ENCODE measurements around the gene FASTKD2. TPM values are rescaled to one million over a fixed set of nuclear protein-coding genes. Genes with fewer than 3 reads are reported as not detected.
A peak's percentile ranks its signal among the peaks of the same experiment; 100 is the strongest.
"Not testable (repeated sequence)": the region's sequence is repeated elsewhere in the genome, so short reads cannot be mapped to it uniquely, and the experiment has no call there.

The FASTKD2 gene
- total RNA-seq, 2 donors from 2014 or later: 24.8 to 35.9 TPM

DNA sequence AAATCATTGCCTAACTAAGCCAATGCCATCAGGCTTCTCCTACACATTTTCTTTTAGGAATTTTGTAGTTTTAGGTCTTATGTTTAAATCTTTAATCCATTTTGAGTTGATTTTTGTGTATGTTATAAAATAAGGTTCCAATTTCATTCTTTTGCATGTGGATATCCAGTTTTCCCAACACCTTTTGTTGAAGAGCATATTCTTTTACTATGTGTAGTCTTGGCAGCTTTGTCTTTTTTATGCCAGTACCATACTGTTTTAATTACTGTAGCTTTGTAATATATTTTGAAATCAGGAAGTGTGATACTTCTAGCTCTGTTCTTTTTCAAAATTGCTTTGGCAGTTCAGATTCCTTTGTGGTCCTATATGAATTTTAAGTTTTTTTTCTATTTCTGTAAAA, 11.0 kb downstream of the FASTKD2 start:
- no peak overlapping the region for H3K27ac Mint-ChIP-seq
- peaks cover 57 to 85% of the 10 kb centered on the region in 2 donors for H3K36me3 Mint-ChIP-seq
- no peak for DNase-seq (ENCODE audit: low spot score in 2 of 2)
- peaks cover 11 to 17% of the 10 kb centered on the region in 2 donors for H3K9me3 Mint-ChIP-seq
- ATAC-seq: no peak

DNA sequence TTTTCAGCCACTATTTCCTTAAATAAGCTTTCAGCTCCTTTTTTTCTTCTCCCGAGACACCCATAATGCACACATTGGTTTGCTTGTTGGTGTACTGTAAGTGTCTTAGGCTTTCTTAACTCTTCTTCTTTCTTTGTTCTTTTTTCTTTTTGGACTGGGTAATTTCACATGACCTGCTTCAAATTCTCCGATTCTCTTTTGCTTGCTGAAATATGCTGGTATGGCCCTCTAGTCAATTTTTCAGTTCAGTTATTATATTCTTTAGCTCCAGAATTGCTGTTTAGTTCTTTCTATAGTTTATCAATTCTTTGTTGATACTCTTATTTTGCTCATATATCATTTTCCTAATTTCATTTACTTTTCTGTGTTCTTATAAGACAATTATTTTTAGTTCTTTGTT, 15.3 kb downstream of the FASTKD2 start:
- DNase-seq (ENCODE audit: low spot score in 2 of 2) (no peak), ATAC-seq (no peak)
- Mint-ChIP-seq H3K27ac (no peak overlapping the region), H3K36me3 (peaks cover 71 to 77% of the 10 kb centered on the region in 2 donors), H3K9me3 (peaks cover 15 to 29% of the 10 kb centered on the region in 2 donors)

- DNase-seq (ENCODE audit: low spot score in 2 of 2) (no peak), ATAC-seq (no peak)
- Mint-ChIP-seq H3K9me3 (peaks cover 15 to 18% of the 10 kb centered on the region in 2 donors), H3K36me3 (peaks cover 46 to 53% of the 10 kb centered on the region in 2 donors), H3K27ac (no peak overlapping the region)
Measured at GRCh38 chr2:206783718-206784117, 18.3 kb downstream of the FASTKD2 start.

DNA sequence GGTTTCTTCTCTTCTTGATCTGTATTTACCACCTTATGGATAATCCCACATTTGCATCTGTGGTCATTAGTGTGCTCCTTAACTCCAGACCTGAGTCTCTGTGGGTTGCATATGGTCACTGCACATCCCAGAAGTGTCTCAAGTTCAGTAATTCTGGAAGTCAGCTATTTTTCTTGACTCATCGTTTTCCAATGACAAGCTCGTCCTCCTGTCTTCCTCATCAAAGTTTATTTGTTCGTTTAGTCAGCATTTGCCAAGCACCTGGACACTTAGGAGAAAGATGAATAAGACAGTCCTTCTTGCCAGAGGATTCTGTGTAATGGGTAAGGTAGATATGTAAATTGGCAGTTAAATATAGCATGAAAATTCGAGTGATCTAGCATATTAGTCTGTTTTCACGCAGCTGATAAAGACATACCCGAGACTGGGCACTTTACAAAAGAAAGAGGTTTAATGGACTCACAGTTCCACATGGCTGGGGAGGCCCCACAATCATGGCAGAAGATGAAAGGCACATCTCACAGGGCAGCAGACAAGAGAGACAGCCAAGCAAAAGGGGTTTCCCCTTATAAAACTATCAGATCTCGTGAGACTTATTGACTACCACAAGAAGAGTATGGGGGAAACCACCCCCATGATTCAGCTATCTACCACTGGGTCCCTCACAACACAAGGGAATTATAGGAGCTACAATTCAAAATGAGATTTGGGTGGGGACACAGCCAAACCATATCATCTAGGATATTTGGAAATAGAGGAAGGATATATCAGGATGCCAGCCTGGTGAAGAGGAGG, 19.4 kb downstream of the FASTKD2 start:
- H3K36me3 Mint-ChIP-seq: peaks cover 36 to 43% of the 10 kb centered on the region in 2 donors
- ATAC-seq: peak in 1 of 2 donors; percentile 92
- no peak for DNase-seq (ENCODE audit: low spot score in 2 of 2)
- H3K27ac Mint-ChIP-seq: peak overlapping the region; percentile 67 to 70
- H3K9me3 Mint-ChIP-seq: peaks cover 9 to 18% of the 10 kb centered on the region in 2 donors

- ATAC-seq (no peak), DNase-seq (ENCODE audit: low spot score in 2 of 2) (no peak)
- peaks cover 0 to 8% of the 10 kb centered on the region in 2 donors for H3K36me3 Mint-ChIP-seq
- H3K9me3 Mint-ChIP-seq: no peaks in the 10 kb centered on the region
- H3K27ac Mint-ChIP-seq: no peak overlapping the region
Measured at GRCh38 chr2:206790311-206790935, 25.0 kb downstream of the FASTKD2 start.

GRCh38 chr2:206792645-206793044, 27.2 kb downstream of the FASTKD2 start:
- Mint-ChIP-seq H3K27ac (no peak overlapping the region), H3K36me3 (peaks cover 0 to 8% of the 10 kb centered on the region in 2 donors), H3K9me3 (no peaks in the 10 kb centered on the region)
- no peak for DNase-seq (ENCODE audit: low spot score in 2 of 2)
- ATAC-seq: no peak

DNA sequence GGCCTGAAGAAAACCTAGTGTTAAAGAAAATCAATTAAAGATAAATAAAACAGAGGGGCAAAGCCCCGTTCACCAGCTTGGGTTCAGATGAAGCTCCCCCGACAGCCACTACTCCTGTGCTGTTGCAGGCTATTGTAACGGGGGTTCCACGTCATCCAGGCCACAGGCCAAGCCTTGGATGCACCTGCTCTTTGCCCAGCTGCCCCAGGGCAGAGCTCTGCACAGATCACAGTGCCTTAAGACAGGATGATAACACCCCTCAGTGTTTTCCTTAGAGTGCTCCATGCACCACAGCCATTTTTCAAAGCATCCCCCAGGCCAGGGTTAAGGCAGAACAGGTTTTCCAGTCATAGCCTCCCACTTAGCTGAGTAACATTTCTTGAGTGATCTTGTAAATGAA, 32.0 kb downstream of the FASTKD2 start:
- no peak overlapping the region for H3K27ac Mint-ChIP-seq
- H3K36me3 Mint-ChIP-seq: no peaks in the 10 kb centered on the region
- H3K9me3 Mint-ChIP-seq: no peaks in the 10 kb centered on the region
- ATAC-seq: peak in 1 of 2 donors; percentile 34
- DNase-seq (ENCODE audit: low spot score in 2 of 2): no peak

DNA sequence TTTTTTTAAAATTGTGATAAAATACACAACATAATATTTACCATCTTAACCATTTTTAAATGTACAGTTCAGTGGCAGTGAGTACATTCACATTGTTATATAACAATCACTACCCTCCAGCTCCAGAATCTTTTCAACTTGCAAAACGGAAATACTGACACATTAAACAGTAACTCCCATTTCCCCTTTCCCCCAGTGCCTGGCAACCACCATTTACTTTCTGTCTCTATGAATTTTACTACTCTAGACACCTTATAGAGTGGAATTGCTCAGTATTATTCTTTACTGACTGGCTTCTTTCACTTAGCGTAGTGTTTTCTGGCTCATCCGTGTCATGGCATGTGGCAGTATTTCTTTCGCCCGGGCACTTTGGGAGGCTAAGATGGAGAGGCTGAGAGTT, 32.6 kb downstream of the FASTKD2 start:
- DNase-seq (ENCODE audit: low spot score in 2 of 2) (peak in 1 of 2 donors; percentile 9), ATAC-seq (peak; percentile 70 to 84)
- H3K36me3 Mint-ChIP-seq: no peaks in the 10 kb centered on the region

DNA sequence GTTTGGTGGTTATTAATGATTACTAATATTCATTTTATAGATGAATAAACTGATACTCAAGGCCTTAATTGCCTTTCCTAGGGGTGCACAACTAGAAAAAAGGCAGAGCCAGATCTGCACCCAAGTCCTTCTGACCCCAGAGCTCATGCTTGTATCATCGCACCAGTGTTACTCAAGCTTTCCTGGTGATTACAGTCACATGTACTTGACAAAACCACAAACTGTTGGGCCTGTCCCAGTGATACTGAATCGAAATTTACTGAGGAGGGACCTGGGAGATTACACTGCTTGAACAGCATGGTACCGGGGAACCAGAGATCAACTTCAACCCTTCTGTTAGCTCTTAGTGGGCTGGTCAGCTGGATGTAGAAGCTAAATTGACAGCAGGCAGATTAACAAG, 33.7 kb downstream of the FASTKD2 start:
- no peaks in the 10 kb centered on the region for H3K9me3 Mint-ChIP-seq
- peak; percentile 51 to 84 for ATAC-seq
- no peak for DNase-seq (ENCODE audit: low spot score in 2 of 2)
- no peaks in the 10 kb centered on the region for H3K36me3 Mint-ChIP-seq
- H3K27ac Mint-ChIP-seq: no peak overlapping the region

More for the DNA sequence above, 32.6 kb downstream of the FASTKD2 start:
- Mint-ChIP-seq H3K27ac (peak overlapping the region in 1 of 2 donors; percentile 41), H3K9me3 (no peaks in the 10 kb centered on the region)

DNA sequence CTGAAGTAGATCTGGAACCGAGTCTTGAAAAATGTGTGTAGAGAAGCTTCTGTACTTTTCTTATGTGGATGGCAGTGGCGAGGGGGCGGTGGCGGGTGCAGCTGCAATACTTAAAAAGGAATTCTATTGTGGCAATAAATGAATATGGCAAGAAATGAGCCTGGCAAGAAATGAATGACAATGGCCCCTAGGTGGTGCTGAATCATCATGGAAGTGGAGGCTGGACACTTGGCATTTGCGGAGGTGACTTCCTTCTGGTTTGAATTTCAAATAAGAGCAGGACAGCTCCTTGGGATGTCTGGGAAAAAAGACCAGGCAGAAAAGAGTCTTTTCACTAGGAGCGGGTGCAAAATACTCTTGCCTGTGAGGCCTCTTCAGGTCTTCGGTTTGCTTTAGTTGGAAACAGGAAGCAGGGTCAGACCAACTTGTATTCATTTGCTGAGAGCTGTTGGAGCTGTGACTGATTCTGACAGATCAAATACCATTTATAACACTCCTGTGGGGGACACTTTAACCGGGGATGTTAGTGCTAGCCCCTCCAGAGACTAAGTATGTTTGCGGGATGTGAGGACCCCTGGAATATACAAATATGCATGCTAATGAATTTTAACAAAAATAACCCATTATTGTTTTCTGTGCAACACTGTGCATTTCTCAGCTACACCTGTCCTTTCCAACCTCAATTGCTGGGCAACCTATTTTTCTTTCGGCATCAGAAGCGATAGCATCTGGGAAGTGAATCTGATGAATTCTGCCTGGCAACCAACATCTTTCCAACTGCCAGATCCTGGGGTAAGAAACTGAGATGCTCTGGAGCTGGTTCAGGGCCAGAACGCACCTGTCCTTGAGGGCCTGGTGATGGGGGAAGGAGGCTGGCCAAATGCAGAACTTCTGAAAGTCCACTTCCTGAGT, 35.4 kb downstream of the FASTKD2 start:
- ATAC-seq: peak; percentile 36 to 46
- Mint-ChIP-seq H3K9me3 (no peaks in the 10 kb centered on the region), H3K36me3 (no peaks in the 10 kb centered on the region), H3K27ac (peak overlapping the region in 1 of 2 donors; percentile 51)
- peak in 1 of 2 donors; percentile 50 for DNase-seq (ENCODE audit: low spot score in 2 of 2)

GRCh38 chr2:206801418-206802189, 36.2 kb downstream of the FASTKD2 start:
- no peak overlapping the region for H3K27ac Mint-ChIP-seq
- H3K9me3 Mint-ChIP-seq: no peaks in the 10 kb centered on the region
- ATAC-seq (no peak), DNase-seq (ENCODE audit: low spot score in 2 of 2) (no peak)
- no peaks in the 10 kb centered on the region for H3K36me3 Mint-ChIP-seq

DNA sequence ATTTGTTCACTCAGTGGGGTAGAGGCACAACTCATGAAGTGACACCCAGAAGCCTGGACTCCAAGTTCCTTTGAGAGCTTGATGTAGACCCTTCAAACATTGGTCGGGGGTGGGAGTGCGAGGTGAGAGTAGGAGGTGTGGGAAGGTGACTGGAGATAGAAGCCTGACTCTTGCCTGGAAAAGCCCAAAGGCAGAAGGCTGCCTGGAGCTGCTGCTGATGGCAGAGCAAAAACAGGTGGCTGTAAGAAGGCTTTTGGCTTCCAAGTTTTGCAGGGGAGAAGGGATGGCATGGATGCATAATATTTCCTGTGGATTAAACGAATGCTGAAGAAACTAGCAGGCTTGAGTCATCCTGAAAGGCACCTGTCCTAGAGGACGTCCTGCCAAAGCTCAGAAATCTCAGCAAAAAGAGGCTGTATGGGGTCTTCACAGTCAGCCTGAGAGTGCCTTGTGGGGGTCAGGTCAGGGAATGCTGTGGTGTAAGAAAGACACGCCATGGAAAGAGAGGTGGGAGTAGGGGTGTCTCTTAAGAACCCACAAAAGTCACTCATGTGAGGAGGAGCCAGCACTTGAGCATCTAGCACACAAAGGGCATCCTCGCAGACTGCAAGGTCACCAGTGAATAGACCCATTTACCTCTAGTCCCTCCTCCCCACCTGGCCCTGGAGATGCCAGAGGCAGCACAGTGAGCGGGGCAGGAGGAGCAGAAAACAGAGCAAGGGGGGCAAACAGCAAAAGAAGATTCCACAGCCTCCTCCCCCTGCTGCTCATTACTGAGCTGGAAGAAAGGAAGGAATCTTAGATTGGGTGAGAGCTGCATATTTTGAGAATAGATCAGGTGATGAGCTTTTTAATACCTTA, 37.5 kb downstream of the FASTKD2 start:
- Mint-ChIP-seq H3K9me3 (no peaks in the 10 kb centered on the region), H3K36me3 (no peaks in the 10 kb centered on the region), H3K27ac (no peak overlapping the region)
- no peak for ATAC-seq
- DNase-seq (ENCODE audit: low spot score in 2 of 2): no peak

GRCh38 chr2:206804326-206804725, 38.9 kb downstream of the FASTKD2 start:
- H3K27ac Mint-ChIP-seq: no peak overlapping the region
- ATAC-seq: no peak
- H3K9me3 Mint-ChIP-seq: no peaks in the 10 kb centered on the region
- no peaks in the 10 kb centered on the region for H3K36me3 Mint-ChIP-seq
- DNase-seq (ENCODE audit: low spot score in 2 of 2): no peak

DNA sequence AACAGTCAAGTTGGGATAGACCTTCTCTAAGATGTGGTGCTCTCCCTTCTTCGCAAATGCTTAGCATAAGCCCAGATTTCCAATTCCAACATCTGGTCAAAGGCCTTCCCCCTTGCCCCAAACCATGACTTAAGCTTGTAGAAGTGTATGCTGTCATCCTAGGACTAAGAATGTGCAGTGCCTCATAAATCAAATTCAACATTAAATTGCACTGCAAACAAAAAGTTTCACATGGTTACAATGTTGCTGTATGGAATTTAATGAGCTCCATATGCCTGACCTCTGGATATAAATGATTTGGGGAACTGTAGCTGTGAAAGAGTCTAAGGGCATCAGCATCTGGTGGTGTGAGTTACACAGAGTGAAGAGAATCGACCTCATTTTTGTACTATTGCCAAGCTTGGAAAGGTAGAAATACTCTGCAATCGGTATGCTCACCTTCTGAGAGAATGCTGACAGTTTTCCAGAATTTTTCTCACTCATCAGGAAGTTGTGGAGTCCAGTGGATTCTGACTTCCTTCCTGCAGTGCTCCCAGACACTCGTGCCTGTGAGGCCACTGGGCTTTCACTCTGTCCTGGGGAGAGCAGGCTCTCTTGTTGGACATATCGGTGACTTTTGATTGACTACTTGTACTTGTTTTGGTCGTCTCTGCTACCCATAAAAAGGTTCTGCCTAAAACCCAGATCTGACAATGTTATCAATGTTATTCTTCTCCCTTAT, 40.6 kb downstream of the FASTKD2 start:
- DNase-seq (ENCODE audit: low spot score in 2 of 2): no peak
- no peak for ATAC-seq

GRCh38 chr2:206807624-206808023, 42.2 kb downstream of the FASTKD2 start:
- DNase-seq (ENCODE audit: low spot score in 2 of 2); ATAC-seq; H3K36me3 Mint-ChIP-seq; H3K27ac Mint-ChIP-seq; H3K9me3 Mint-ChIP-seq: not testable (repeated sequence)

More for the DNA sequence above, 40.6 kb downstream of the FASTKD2 start:
- Mint-ChIP-seq H3K27ac (no peak overlapping the region), H3K9me3 (no peaks in the 10 kb centered on the region), H3K36me3 (no peaks in the 10 kb centered on the region)
